Epithelial cell of proximal tubule (primary cell): ENCODE data around the gene CCDC40. TPM values are rescaled to one million over a fixed set of nuclear protein-coding genes. Genes with fewer than 3 reads are reported as not detected.

ENCODE experiments used
- DNase-seq: peaks from one replicate; pipeline ENCODE4 v3.0.0-alpha.2; 2011; ENCODE audit warnings: low read depth
- H3K4me3 ChIP-seq: 2 replicates; pipeline ENCODE4 v1.5.1; 2011; ENCODE audit warnings: low read depth, mild to moderate bottlenecking, low read length
- CTCF ChIP-seq: conservative IDR thresholded peaks from 2 replicates; pipeline ENCODE4 v1.5.1; 2012; ENCODE audit warnings: low read depth, mild to moderate bottlenecking, low read length
- total RNA-seq: library from RNA; depleted of rRNA; stranded (reverse); fragments of >200 nt; gene quantifications from 2 replicates; pipeline ENCODE4 v1.2.3, GENCODE V29; 2015

CCDC40 gene
- total RNA-seq, 1 donor from 2014 or later, result 2.2 TPM

DNA sequence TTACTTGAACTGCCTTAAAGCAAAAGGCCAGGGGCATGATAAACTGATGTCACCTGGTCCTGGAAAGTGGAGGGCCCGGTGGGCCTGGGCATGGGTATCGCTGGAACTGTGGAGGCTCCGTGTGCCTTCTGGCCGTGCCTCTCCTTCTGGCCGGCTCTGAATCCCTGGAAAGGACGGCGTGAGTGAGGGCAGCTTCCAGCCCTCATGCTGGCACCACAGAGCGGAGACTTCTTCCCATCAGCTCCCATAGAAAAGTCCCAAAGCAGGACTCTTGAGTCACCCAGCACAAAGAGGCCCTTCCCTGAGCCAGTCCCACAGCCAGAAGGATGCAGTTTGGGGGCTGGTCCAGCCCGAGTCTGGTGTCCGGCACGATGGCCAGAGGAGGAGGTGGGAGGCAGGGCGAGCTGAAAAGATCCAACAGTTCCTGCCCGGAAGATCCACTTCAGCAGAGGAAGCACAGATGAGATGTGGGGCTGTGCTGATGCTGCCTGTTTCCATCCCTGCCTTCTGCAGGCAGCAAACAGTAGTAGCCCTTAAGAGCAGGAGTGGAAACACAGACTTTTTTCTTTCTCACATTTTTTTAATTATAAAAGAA is 72.7 kb downstream of the CCDC40 start:
- DNase-seq, result no peak
- no peak overlapping the region for H3K4me3 ChIP-seq
- no peak for TF ChIP-seq CTCF

DNA sequence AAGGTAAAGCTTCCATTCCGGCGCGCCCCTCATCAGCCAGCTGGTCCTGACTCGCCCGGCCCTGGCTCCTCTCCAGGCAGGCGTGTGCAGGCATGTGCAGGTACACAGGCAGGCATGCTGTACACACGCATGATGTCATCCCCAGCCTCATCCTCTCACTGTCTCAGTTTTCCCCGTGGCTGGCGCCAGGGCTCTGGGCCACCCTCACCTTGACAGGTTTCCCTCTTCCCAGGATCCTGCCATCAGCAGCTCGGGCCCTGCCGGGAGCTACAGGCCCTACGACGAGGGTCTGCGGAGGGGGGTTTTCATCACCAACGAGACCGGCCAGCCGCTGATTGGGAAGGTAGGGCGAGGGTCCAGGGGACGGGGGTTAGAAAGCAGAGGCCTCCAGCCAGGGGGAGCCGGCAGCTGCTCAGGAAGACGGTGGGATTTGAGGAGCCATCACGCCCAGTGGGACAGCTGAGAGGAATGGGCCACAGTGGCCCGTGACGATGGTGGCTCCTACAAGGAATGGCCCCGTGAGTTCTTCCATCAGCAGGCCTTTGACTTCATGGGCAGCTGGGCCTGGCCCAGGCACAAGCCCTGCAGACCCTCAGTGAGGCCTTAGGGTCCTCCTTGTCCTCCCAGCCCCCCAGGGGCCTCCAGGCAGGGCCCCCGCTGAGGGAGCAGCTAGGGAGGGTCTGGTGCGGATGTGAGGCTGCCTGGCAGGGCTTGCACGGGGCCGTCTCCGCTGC is 73.4 kb downstream of the CCDC40 start:
- no peak for TF ChIP-seq CTCF
- H3K4me3 ChIP-seq, result no peak overlapping the region
- no peak for DNase-seq

DNA sequence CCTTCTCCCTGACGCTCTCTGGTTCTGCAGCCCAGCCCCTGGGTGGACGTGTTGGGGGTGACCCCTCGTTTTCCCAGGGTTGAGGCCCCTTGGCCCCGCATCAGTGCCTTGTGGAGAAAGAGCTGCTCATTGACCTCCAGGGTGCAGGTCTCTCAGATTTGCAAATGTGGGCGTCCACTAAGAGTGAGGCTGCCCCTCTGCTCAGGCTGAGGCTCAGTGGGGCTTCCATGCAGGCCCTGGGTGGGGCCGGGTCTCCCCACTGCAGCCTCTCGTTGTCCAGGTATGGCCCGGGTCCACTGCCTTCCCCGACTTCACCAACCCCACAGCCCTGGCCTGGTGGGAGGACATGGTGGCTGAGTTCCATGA is 74.0 kb downstream of the CCDC40 start:
- TF ChIP-seq CTCF, result no peak
- H3K4me3 ChIP-seq, result no peak overlapping the region
- no peak for DNase-seq

- no peak overlapping the region for H3K4me3 ChIP-seq
- no peak for TF ChIP-seq CTCF
- no peak for DNase-seq
Measured at GRCh38 chr17:80110927-80111701, 74.7 kb downstream of the CCDC40 start.

GRCh38 chr17:80111702-80112470 is 75.4 kb downstream of the CCDC40 start:
- no peak overlapping the region for H3K4me3 ChIP-seq
- no peak for DNase-seq
- no peak for TF ChIP-seq CTCF

DNA sequence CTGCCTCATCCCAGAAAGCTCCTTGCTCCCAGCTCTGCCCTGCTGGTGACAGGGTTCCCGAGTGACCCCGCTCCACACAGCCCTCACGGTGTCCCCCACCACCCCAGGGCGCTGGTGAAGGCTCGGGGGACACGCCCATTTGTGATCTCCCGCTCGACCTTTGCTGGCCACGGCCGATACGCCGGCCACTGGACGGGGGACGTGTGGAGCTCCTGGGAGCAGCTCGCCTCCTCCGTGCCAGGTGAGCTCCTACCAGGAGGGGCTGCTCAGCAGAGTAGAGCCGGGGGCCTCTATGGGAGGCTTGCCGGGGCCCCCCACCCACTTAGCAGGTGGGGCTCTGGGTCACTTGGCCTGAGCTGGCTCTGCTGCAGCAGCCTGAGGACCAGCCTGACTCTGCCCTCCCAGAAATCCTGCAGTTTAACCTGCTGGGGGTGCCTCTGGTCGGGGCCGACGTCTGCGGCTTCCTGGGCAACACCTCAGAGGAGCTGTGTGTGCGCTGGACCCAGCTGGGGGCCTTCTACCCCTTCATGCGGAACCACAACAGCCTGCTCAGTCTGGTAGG is 76.1 kb downstream of the CCDC40 start:
- H3K4me3 ChIP-seq, result no peak overlapping the region
- DNase-seq, result no peak
- TF ChIP-seq CTCF, result no peak
